Iris pigment epithelial cell (primary cell): Measurements from ENCODE around the gene KCTD3.

Source experiments
- DNase-seq: peaks from one replicate; pipeline ENCODE4 v3.0.0-alpha.2; 2011; ENCODE audit warnings: low read depth

Gene KCTD3

DNA sequence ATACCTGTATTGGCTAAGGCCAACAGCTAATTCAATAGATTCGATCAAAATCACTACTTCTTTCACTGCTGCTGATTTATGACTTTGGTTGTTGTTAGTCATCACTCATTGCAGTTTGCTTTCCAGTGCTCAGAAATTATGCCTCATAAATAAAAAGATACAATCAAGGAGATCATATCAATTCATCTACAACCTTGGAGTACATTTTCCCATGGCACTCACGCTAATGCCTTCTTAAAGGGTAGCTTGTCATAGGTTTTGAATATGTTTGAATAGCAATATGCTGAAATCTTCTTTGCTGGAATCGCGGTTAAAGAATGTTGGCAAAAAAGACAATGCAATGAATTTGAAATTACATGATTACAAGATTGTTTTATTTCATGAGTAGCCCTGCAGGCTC lies 89.9 kb downstream of the KCTD3 start:
- DNase-seq, result no peak

DNA sequence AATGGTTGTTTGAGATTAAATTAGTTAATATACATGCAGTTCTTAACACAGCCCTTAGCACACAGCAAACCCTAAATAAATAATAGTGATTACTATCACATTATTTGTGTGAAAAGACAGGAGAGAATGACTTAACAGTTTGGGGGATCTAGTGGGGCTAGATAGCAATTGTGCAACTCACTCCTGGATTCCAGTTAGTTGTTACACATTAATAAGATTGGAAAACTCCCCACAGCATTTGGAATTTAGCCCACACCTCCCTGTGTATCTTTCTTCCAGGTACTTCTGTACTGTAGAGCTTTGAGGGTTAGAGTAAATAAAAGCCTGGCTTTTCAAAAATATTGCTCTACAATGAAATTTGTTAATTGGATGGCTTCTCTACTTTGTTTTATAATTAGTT lies 93.2 kb downstream of the KCTD3 start:
- DNase-seq, result no peak

DNA sequence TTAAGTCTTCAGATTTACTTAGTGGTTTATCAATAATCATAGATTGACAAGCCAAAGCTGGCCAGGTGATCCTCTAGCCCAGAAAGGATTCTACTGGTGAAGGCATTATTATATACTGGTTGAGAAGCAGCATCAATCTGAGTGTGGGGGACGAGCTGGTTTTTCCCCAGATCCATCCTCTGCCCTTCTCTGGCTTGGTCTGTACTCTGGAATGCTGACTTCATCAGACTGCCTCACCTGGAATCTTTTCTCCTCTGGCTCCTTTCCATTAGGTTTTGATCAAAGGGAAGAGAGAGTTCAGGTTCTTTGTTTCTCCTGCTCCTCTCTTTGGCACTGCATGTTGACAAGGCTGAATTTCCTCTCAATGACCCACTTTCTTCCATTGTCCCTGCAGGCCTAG lies 93.9 kb downstream of the KCTD3 start:
- no peak for DNase-seq

DNA sequence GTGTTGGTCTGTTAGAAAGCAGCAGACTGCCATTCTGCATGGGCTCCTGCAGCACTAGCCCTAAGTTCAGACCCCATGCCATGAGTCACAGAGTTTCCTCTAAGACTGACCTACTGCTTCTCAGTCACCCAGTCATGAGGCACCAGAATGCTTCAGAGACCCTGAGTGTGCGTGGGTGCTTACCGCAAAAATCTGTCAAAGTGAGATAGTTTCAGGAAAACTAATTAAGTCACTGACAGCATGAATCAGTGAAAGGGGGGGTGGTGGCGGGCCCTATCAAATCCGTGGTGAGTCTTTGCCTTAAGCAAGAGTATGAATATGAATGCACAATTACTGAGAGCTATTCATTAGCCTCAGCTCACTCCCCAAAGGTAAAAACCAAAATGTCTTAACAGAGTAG lies 98.1 kb downstream of the KCTD3 start:
- DNase-seq, result peak; percentile 50

DNA sequence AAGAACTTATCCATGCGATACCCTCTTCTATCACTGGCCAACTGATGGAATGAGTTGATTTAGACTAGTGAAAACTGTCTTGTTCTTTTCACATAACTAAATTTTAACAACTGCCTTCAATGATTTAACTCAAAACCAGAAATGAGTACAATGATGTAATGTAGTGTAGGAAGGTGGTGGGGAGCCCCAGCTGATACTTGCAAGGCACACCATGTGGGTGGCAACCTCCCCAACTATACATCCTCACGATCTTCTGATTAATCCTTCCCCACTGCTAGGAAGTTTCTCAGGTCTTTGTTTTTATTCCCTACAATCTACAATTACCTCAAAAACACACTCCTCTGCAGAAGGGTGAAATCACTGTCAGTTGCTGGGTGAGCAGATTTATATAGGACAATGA lies 100.7 kb downstream of the KCTD3 start:
- no peak for DNase-seq

DNA sequence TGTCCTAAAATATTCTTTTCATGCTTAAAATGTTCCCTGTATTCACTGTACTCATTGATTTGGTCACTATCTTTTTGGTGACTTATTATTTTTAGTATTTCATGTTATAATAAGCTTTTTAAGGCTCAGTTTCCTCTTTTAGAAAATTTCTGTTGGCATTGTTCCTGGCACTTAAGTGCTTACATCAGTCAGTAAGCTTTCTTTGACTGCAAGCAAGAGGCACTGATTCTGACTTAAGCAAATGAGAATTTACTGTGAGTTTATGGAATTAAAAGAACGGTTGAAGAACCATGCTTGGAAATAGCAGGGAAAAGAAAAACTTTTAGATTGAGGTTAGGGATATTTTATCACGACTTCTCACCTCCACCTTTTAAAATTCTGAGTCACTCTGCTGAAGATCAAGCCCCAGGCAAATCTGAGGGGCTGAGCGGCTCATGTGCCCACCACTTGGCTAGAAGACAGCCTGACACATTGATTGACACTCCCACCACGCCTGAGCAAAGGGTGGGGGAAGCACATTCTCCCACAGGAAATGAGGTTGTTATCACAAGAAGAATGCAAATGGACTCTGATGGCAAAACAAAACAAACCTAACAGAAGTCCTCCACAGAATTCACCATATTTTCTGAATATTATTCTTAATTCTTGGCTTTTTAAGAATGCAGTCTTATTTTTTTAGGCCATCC lies 102.8 kb downstream of the KCTD3 start:
- no peak for DNase-seq
